Upper lobe of right lung (tissue), 1 donor: Measurements from ENCODE around the gene ADAMTS15. TPM values are rescaled to one million over a fixed set of nuclear protein-coding genes. Genes with fewer than 3 reads are reported as not detected.

Experiments
- ATAC-seq: fragments of 200-7000 bp; cut with Tn5 transposase; one replicate; pipeline ENCODE4 v1.9.1; 2020; ENCODE audit warnings: mild to moderate bottlenecking, moderate library complexity
- DNase-seq: peaks from one replicate; pipeline ENCODE4 v3.0.0-alpha.2; 2020
- H3K27ac ChIP-seq: fragments of 200-600 bp; one replicate; pipeline ENCODE4 v1.8.0; 2022
- H3K27me3 ChIP-seq: fragments of 200-600 bp; one replicate; pipeline ENCODE4 v1.8.0; 2022; ENCODE audit warnings: mild to moderate bottlenecking
- H3K36me3 ChIP-seq: fragments of 200-600 bp; one replicate; pipeline ENCODE4 v1.8.0; 2022
- H3K4me1 ChIP-seq: fragments of 200-600 bp; one replicate; pipeline ENCODE4 v1.8.0; 2022
- H3K4me3 ChIP-seq: fragments of 200-600 bp; one replicate; pipeline ENCODE4 v1.8.0; 2022; ENCODE audit warnings: mild to moderate bottlenecking
- H3K9me3 ChIP-seq: fragments of 200-600 bp; one replicate; pipeline ENCODE4 v1.8.0; 2022
- CTCF ChIP-seq: fragments of 200-600 bp; IDR thresholded peaks from one replicate; pipeline ENCODE4 v1.8.0; 2022; ENCODE audit warnings: antibody characterized with exemption
- intact Hi-C: fragments of 100-400 bp; cut with DNase I; formaldehyde crosslinking; loops from one replicate; pipeline ENCODE4 v1.11.0; 2022
- total RNA-seq: library from RNA; stranded (reverse); fragmentation: NEBNext Ultra II Directional; extraction: Animal tissue kit (Norgen Biotek cat#: 25700); gene quantifications from one replicate; pipeline ENCODE4 v1.2.1, GENCODE V29; 2021
- donor health status: DM: no; HTN: yes; CAD: no; lungs with severe emphysema.

ADAMTS15 gene
- total RNA-seq, 1 donor from 2014 or later = 8.2 TPM

- no peak for TF ChIP-seq CTCF
- Histone ChIP-seq H3K27ac (no peak overlapping the region), H3K4me1 (peaks cover 6% of the 10 kb centered on the region), H3K36me3 (no peaks in the 10 kb centered on the region), H3K27me3 (no peaks in the 10 kb centered on the region), H3K4me3 (no peak overlapping the region), H3K9me3 (no peaks in the 10 kb centered on the region)
- DNase-seq (no peak), ATAC-seq (no peak)
- intact Hi-C loops = no loop called here
Observed at GRCh38 chr11:130490682-130491449, 42.4 kb downstream of the ADAMTS15 start.

GRCh38 chr11:130498181-130498580 lies 49.7 kb downstream of the ADAMTS15 start:
- DNase-seq = no peak
- TF ChIP-seq CTCF = no peak
- intact Hi-C loops = no loop called here
- no peak overlapping the region for H3K27ac ChIP-seq
- no peaks in the 10 kb centered on the region for H3K36me3 ChIP-seq
- ATAC-seq = no peak
- no peaks in the 10 kb centered on the region for H3K9me3 ChIP-seq
- no peak overlapping the region for H3K4me3 ChIP-seq
- H3K27me3 ChIP-seq = no peaks in the 10 kb centered on the region
- no peaks in the 10 kb centered on the region for H3K4me1 ChIP-seq

GRCh38 chr11:130499828-130500227 lies 51.4 kb downstream of the ADAMTS15 start:
- no peak for TF ChIP-seq CTCF
- DNase-seq = no peak
- Histone ChIP-seq H3K36me3 (no peaks in the 10 kb centered on the region), H3K4me3 (no peak overlapping the region), H3K4me1 (no peaks in the 10 kb centered on the region), H3K27ac (no peak overlapping the region), H3K27me3 (no peaks in the 10 kb centered on the region), H3K9me3 (no peaks in the 10 kb centered on the region)
- no peak for ATAC-seq
- intact Hi-C loops = no loop called here

GRCh38 chr11:130504317-130504716 lies 55.9 kb downstream of the ADAMTS15 start:
- ATAC-seq (no peak), DNase-seq (no peak)
- H3K27ac ChIP-seq = no peak overlapping the region
- no peaks in the 10 kb centered on the region for H3K27me3 ChIP-seq
- no peaks in the 10 kb centered on the region for H3K36me3 ChIP-seq
- intact Hi-C loops = no loop called here
- H3K4me1 ChIP-seq = no peaks in the 10 kb centered on the region
- no peak overlapping the region for H3K4me3 ChIP-seq
- H3K9me3 ChIP-seq = no peaks in the 10 kb centered on the region
- no peak for TF ChIP-seq CTCF

GRCh38 chr11:130508913-130509312 lies 60.5 kb downstream of the ADAMTS15 start:
- Histone ChIP-seq H3K4me1 (peaks cover 10% of the 10 kb centered on the region), H3K4me3 (no peak overlapping the region), H3K27me3 (no peaks in the 10 kb centered on the region), H3K36me3 (no peaks in the 10 kb centered on the region), H3K27ac (no peak overlapping the region), H3K9me3 (no peaks in the 10 kb centered on the region)
- intact Hi-C loops = no loop called here
- TF ChIP-seq CTCF = no peak
- no peak for ATAC-seq
- no peak for DNase-seq
